Stimulated activated effector memory CD8-positive, alpha-beta T cell treated with anti-CD3 and anti-CD28 coated beads, Interleukin-12 subunit alpha, Interleukin-12 subunit beta, amount 100 ng/mL, for 72 hours (primary cell): ENCODE results near the gene RSBN1L.
"Not testable (repeated sequence)": the region's sequence is repeated elsewhere in the genome, so short reads cannot be mapped to it uniquely, and the experiment has no call there.

Experiments used
- ATAC-seq: fragments of 150-1000 bp; cut with Tn5 transposase; 2 replicates; pipeline ENCODE4 v1.10.0; 2021
- DNase-seq, 2 donors: peaks; one replicate each; pipeline ENCODE4 v3.0.0; 2021 to 2022; ENCODE audit warnings: low spot score in 2 of 2
- H3K27ac Mint-ChIP-seq: one replicate; pipeline ENCODE4 v1.8.0; 2022; ENCODE audit warnings: mild to moderate bottlenecking, mixed read lengths
- H3K36me3 Mint-ChIP-seq: one replicate; pipeline ENCODE4 v1.8.0; 2022; ENCODE audit warnings: mild to moderate bottlenecking, mixed read lengths
- H3K4me1 Mint-ChIP-seq: one replicate; pipeline ENCODE4 v1.8.0; 2022; ENCODE audit warnings: mixed read lengths
- H3K4me3 Mint-ChIP-seq: one replicate; pipeline ENCODE4 v1.8.0; 2022; ENCODE audit warnings: mild to moderate bottlenecking, mixed read lengths
- H3K9me3 Mint-ChIP-seq: one replicate; pipeline ENCODE4 v1.8.0; 2022; ENCODE audit warnings: mixed read lengths

Gene RSBN1L

GRCh38 chr7:77765906-77766800 lies 69.9 kb downstream of the RSBN1L start:
- DNase-seq = no peak
- no peak for ATAC-seq
- no peaks in the 10 kb centered on the region for H3K9me3 Mint-ChIP-seq
- peaks cover 59% of the 10 kb centered on the region for H3K36me3 Mint-ChIP-seq
- H3K4me1 Mint-ChIP-seq = peaks cover 31% of the 10 kb centered on the region
- H3K27ac Mint-ChIP-seq = peak overlapping the region; percentile 48
- H3K4me3 Mint-ChIP-seq = no peak overlapping the region

GRCh38 chr7:77766801-77767605 lies 70.7 kb downstream of the RSBN1L start:
- no peak overlapping the region for H3K4me3 Mint-ChIP-seq
- no peak for DNase-seq
- peaks cover 66% of the 10 kb centered on the region for H3K36me3 Mint-ChIP-seq
- ATAC-seq = no peak
- H3K4me1 Mint-ChIP-seq = peaks cover 31% of the 10 kb centered on the region
- no peaks in the 10 kb centered on the region for H3K9me3 Mint-ChIP-seq
- H3K27ac Mint-ChIP-seq = peak overlapping the region; percentile 48

- Mint-ChIP-seq H3K36me3 (peaks cover 85% of the 10 kb centered on the region), H3K9me3 (no peaks in the 10 kb centered on the region), H3K4me3 (no peak overlapping the region), H3K27ac (no peak overlapping the region), H3K4me1 (peaks cover 12% of the 10 kb centered on the region)
- DNase-seq (no peak), ATAC-seq (no peak)
Measured at GRCh38 chr7:77770316-77770715, 74.1 kb downstream of the RSBN1L start.

GRCh38 chr7:77771901-77772300 lies 75.6 kb downstream of the RSBN1L start:
- no peak for DNase-seq
- peaks cover 3% of the 10 kb centered on the region for H3K9me3 Mint-ChIP-seq
- peaks cover 85% of the 10 kb centered on the region for H3K36me3 Mint-ChIP-seq
- H3K4me3 Mint-ChIP-seq = no peak overlapping the region
- peak overlapping the region; percentile 4 for H3K27ac Mint-ChIP-seq
- no peak for ATAC-seq
- peaks cover 6% of the 10 kb centered on the region for H3K4me1 Mint-ChIP-seq

- Mint-ChIP-seq H3K9me3 (peaks cover 3% of the 10 kb centered on the region), H3K36me3 (peaks cover 96% of the 10 kb centered on the region), H3K27ac (no peak overlapping the region)
Measured at GRCh38 chr7:77778535-77778934, 82.3 kb downstream of the RSBN1L start.

GRCh38 chr7:77782383-77782782 lies 86.1 kb downstream of the RSBN1L start:
- ATAC-seq = no peak
- no peak for DNase-seq
- Mint-ChIP-seq H3K9me3 (no peaks in the 10 kb centered on the region), H3K4me1 (peaks cover 4% of the 10 kb centered on the region), H3K27ac (no peak overlapping the region), H3K4me3 (no peak overlapping the region), H3K36me3 (peaks cover 64% of the 10 kb centered on the region)

More at GRCh38 chr7:77778535-77778934, 82.3 kb downstream of the RSBN1L start:
- no peaks in the 10 kb centered on the region for H3K4me1 Mint-ChIP-seq
- DNase-seq (no peak), ATAC-seq (no peak)
- no peak overlapping the region for H3K4me3 Mint-ChIP-seq

GRCh38 chr7:77783111-77783510 lies 86.9 kb downstream of the RSBN1L start:
- Mint-ChIP-seq H3K27ac (no peak overlapping the region), H3K9me3 (no peaks in the 10 kb centered on the region), H3K36me3 (peaks cover 57% of the 10 kb centered on the region)

GRCh38 chr7:77783545-77783944 lies 87.3 kb downstream of the RSBN1L start:
- DNase-seq = no peak
- no peak for ATAC-seq
- Mint-ChIP-seq H3K27ac (no peak overlapping the region), H3K4me1 (peaks cover 7% of the 10 kb centered on the region), H3K4me3 (no peak overlapping the region), H3K36me3 (peaks cover 52% of the 10 kb centered on the region), H3K9me3 (no peaks in the 10 kb centered on the region)

More at GRCh38 chr7:77783111-77783510, 86.9 kb downstream of the RSBN1L start:
- Mint-ChIP-seq H3K4me3 (no peak overlapping the region), H3K4me1 (peaks cover 4% of the 10 kb centered on the region)
- DNase-seq = no peak
- ATAC-seq = no peak

- not testable (repeated sequence) for H3K27ac Mint-ChIP-seq, ATAC-seq, H3K9me3 Mint-ChIP-seq, H3K4me3 Mint-ChIP-seq, DNase-seq
- Mint-ChIP-seq H3K36me3 (peaks cover 45% of the 10 kb centered on the region), H3K4me1 (peaks cover 11% of the 10 kb centered on the region)
Measured at GRCh38 chr7:77784426-77784825, 88.2 kb downstream of the RSBN1L start.

- ATAC-seq (no peak), DNase-seq (no peak)
- peak overlapping the region; percentile 26 for H3K27ac Mint-ChIP-seq
- no peaks in the 10 kb centered on the region for H3K9me3 Mint-ChIP-seq
- H3K4me1 Mint-ChIP-seq = peaks cover 11% of the 10 kb centered on the region
- peaks cover 30% of the 10 kb centered on the region for H3K36me3 Mint-ChIP-seq
- no peak overlapping the region for H3K4me3 Mint-ChIP-seq
Measured at GRCh38 chr7:77786018-77786417, 89.8 kb downstream of the RSBN1L start.

- no peak overlapping the region for H3K27ac Mint-ChIP-seq
- DNase-seq (no peak), ATAC-seq (no peak)
- peaks cover 29% of the 10 kb centered on the region for H3K36me3 Mint-ChIP-seq
- H3K4me1 Mint-ChIP-seq = peaks cover 11% of the 10 kb centered on the region
- H3K9me3 Mint-ChIP-seq = no peaks in the 10 kb centered on the region
- H3K4me3 Mint-ChIP-seq = no peak overlapping the region
Measured at GRCh38 chr7:77786741-77787140, 90.5 kb downstream of the RSBN1L start.

- Mint-ChIP-seq H3K36me3 (peaks cover 13% of the 10 kb centered on the region), H3K4me1 (peaks cover 11% of the 10 kb centered on the region), H3K9me3 (no peaks in the 10 kb centered on the region), H3K4me3 (no peak overlapping the region), H3K27ac (peak overlapping the region; percentile 68)
- DNase-seq = no peak
- peak; percentile 46 for ATAC-seq
Measured at GRCh38 chr7:77788327-77788902, 92.2 kb downstream of the RSBN1L start.

- peaks cover 21% of the 10 kb centered on the region for H3K36me3 Mint-ChIP-seq
- no peaks in the 10 kb centered on the region for H3K9me3 Mint-ChIP-seq
- H3K27ac Mint-ChIP-seq = no peak overlapping the region
- DNase-seq (no peak), ATAC-seq (no peak)
- no peak overlapping the region for H3K4me3 Mint-ChIP-seq
- H3K4me1 Mint-ChIP-seq = peaks cover 17% of the 10 kb centered on the region
Measured at GRCh38 chr7:77791336-77791735, 95.1 kb downstream of the RSBN1L start.

GRCh38 chr7:77791956-77792355 lies 95.7 kb downstream of the RSBN1L start:
- H3K36me3 Mint-ChIP-seq = peaks cover 21% of the 10 kb centered on the region
- ATAC-seq (no peak), DNase-seq (no peak)
- H3K27ac Mint-ChIP-seq = no peak overlapping the region
- H3K4me3 Mint-ChIP-seq = no peak overlapping the region
- H3K4me1 Mint-ChIP-seq = peaks cover 22% of the 10 kb centered on the region
- no peaks in the 10 kb centered on the region for H3K9me3 Mint-ChIP-seq

GRCh38 chr7:77794000-77794399 lies 97.7 kb downstream of the RSBN1L start:
- H3K4me1 Mint-ChIP-seq = peaks cover 25% of the 10 kb centered on the region
- no peak overlapping the region for H3K27ac Mint-ChIP-seq
- DNase-seq = no peak
- H3K4me3 Mint-ChIP-seq = no peak overlapping the region
- no peak for ATAC-seq
- H3K9me3 Mint-ChIP-seq = no peaks in the 10 kb centered on the region
- peaks cover 33% of the 10 kb centered on the region for H3K36me3 Mint-ChIP-seq
